ENCODE results near the gene PERCC1. TPM values are rescaled to one million over a fixed set of nuclear protein-coding genes. Genes with fewer than 3 reads are reported as not detected.

PERCC1 gene
- total and polyA plus RNA-seq, 9 of the 15 experiments (the other 6 are each of a cell fraction or from before 2014, with no cell fraction given): not detected

DNA sequence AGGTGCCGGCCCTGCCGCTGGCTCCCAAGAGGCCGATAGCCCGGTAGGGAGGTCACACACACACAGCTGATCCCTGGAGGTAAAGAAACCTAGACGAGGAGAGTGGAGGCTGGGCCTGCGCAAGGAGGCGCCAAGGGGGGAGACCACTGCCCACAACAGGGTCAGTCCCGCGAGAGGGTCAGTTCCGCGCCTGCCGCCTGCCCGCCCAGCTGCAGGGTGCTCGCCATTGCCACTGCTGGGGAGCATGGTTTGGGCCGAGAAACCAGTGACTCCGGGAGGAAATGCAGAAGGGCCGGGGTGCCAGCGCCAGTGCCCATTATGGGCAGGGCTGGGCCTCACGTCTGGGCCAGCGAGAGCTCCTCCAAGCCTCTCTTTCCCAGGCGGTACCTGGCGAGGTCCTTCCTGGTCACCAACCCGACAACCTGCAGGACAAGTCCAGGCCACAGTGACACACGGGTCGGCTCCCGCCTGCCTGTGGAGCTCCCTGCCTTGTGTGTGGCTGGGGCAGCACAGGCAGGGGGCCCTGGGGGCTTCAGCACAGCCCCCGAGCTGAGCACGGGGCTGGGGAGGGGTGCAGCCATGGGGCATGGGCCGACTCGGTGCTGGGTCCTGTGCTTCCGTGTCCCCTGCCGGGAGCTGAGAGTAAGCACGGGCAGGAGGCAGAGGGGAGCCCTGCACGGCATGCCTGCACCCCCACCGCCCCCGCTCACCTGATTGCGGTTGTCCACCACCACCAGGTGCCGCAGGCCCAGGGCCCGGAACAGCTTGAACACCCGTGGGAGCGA lies 15.6 kb downstream of the PERCC1 start:
- WGBS (ENCODE audit: insufficient coverage, low coverage, missing lambda C conversion rate): 91% methylated on average over 29 of the region's 41 CpGs
- FAIRE-seq: no peak
- no peak for TF ChIP-seq EHMT2 (IDR thresholded peaks at IDR 0.05)
- TF ChIP-seq, protein P1, sequence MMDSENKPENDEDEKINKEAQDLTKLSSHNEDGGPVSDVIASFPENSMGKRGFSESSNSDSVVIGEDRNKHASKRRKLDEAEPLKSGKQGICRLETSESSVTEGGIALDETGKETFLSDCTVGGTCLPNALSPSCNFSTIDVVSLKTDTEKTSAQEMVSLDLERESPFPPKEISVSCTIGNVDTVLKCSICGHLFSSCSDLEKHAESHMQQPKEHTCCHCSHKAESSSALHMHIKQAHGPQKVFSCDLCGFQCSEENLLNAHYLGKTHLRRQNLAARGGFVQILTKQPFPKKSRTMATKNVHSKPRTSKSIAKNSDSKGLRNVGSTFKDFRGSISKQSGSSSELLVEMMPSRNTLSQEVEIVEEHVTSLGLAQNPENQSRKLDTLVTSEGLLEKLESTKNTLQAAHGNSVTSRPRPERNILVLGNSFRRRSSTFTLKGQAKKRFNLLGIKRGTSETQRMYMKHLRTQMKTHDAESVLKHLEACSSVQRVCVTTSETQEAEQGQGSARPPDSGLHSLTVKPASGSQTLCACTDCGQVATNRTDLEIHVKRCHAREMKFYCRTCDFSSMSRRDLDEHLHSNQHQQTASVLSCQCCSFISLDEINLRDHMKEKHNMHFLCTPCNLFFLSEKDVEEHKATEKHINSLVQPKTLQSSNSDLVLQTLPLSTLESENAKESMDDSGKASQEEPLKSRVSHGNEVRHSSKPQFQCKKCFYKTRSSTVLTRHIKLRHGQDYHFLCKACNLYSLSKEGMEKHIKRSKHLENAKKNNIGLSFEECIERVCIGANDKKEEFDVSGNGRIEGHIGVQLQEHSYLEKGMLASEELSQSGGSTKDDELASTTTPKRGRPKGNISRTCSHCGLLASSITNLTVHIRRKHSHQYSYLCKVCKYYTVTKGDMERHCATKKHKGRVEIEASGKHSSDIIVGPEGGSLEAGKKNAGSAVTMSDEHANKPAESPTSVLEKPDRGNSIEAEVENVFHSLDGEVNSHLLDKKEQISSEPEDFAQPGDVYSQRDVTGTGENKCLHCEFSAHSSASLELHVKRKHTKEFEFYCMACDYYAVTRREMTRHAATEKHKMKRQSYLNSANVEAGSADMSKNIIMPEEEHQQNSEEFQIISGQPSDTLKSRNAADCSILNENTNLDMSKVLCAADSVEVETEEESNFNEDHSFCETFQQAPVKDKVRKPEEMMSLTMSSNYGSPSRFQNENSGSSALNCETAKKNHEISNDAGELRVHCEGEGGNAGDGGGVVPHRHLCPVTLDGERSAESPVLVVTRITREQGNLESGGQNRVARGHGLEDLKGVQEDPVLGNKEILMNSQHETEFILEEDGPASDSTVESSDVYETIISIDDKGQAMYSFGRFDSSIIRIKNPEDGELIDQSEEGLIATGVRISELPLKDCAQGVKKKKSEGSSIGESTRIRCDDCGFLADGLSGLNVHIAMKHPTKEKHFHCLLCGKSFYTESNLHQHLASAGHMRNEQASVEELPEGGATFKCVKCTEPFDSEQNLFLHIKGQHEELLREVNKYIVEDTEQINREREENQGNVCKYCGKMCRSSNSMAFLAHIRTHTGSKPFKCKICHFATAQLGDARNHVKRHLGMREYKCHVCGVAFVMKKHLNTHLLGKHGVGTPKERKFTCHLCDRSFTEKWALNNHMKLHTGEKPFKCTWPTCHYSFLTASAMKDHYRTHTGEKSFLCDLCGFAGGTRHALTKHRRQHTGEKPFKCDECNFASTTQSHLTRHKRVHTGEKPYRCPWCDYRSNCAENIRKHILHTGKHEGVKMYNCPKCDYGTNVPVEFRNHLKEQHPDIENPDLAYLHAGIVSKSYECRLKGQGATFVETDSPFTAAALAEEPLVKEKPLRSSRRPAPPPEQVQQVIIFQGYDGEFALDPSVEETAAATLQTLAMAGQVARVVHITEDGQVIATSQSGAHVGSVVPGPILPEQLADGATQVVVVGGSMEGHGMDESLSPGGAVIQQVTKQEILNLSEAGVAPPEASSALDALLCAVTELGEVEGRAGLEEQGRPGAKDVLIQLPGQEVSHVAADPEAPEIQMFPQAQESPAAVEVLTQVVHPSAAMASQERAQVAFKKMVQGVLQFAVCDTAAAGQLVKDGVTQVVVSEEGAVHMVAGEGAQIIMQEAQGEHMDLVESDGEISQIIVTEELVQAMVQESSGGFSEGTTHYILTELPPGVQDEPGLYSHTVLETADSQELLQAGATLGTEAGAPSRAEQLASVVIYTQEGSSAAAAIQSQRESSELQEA (IDR thresholded peaks at IDR 0.05; ENCODE audit: low read depth): no peak
- TF ChIP-seq DDX20 (tag; IDR thresholded peaks at IDR 0.05; ENCODE audit: low read depth): no peak
- TF ChIP-seq, protein P2, sequence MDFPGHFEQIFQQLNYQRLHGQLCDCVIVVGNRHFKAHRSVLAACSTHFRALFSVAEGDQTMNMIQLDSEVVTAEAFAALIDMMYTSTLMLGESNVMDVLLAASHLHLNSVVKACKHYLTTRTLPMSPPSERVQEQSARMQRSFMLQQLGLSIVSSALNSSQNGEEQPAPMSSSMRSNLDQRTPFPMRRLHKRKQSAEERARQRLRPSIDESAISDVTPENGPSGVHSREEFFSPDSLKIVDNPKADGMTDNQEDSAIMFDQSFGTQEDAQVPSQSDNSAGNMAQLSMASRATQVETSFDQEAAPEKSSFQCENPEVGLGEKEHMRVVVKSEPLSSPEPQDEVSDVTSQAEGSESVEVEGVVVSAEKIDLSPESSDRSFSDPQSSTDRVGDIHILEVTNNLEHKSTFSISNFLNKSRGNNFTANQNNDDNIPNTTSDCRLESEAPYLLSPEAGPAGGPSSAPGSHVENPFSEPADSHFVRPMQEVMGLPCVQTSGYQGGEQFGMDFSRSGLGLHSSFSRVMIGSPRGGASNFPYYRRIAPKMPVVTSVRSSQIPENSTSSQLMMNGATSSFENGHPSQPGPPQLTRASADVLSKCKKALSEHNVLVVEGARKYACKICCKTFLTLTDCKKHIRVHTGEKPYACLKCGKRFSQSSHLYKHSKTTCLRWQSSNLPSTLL (IDR thresholded peaks at IDR 0.05): no peak
- no peak for TF ChIP-seq ZNF121 (CRISPR knock-in tag; conservative IDR thresholded peaks at IDR 0.05)
- no peak for TF ChIP-seq ZKSCAN8 (CRISPR knock-in tag; IDR thresholded peaks at IDR 0.05)
- TF ChIP-seq MCM5 (IDR thresholded peaks at IDR 0.05; ENCODE audit: low read depth): no peak
- TF ChIP-seq, protein P3, sequence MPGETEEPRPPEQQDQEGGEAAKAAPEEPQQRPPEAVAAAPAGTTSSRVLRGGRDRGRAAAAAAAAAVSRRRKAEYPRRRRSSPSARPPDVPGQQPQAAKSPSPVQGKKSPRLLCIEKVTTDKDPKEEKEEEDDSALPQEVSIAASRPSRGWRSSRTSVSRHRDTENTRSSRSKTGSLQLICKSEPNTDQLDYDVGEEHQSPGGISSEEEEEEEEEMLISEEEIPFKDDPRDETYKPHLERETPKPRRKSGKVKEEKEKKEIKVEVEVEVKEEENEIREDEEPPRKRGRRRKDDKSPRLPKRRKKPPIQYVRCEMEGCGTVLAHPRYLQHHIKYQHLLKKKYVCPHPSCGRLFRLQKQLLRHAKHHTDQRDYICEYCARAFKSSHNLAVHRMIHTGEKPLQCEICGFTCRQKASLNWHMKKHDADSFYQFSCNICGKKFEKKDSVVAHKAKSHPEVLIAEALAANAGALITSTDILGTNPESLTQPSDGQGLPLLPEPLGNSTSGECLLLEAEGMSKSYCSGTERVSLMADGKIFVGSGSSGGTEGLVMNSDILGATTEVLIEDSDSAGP (CRISPR knock-in tag; IDR thresholded peaks at IDR 0.05): no peak
- no peak for TF ChIP-seq FOXK2 (conservative IDR thresholded peaks at IDR 0.05 in 1 of 2, IDR thresholded peaks at IDR 0.05 in 1 of 2; ENCODE audit: low read depth in 2 of 2)
- TF ChIP-seq MCM7 (IDR thresholded peaks at IDR 0.05): no peak
- no peak for TF ChIP-seq LEF1 (IDR thresholded peaks at IDR 0.05)

More for the DNA sequence above, 15.6 kb downstream of the PERCC1 start:
- H3K79me2 ChIP-seq (ENCODE audit: control insufficient read depth, insufficient read depth, low read length): no peaks in the 10 kb centered on the region
- H3K36me3 ChIP-seq (ENCODE audit: control insufficient read depth, insufficient read depth, low read length): peaks cover 52% of the 10 kb centered on the region; the same call in 1 of the 3 replicates
- no peak for ATAC-seq
- POLR2A ChIA-PET: interaction anchor here (0.6 to 1.5 kb wide), 2 partner anchors 20 to 26 kb away, joined by 3 to 8 read pairs; partner anchors contain the start of gene UQCC4
- intact Hi-C loops (cut with micrococcal nuclease) (no loop called here), in situ Hi-C loops (cut with MboI) (no loop called here)
- H3K4me1 ChIP-seq (replicated peaks in 1 of 2; ENCODE audit: control insufficient read depth in 2 of 2, insufficient read depth in 2 of 2, low read length in 2 of 2): peaks cover 0 to 54% of the 10 kb centered on the region in 2 experiments; a peak in 2 of 5 replicates
- no peak overlapping the region for H3K4me2 ChIP-seq (ENCODE audit: insufficient read depth, low read length)
- no peak overlapping the region for H3K27ac ChIP-seq (ENCODE audit: extremely low read depth, low read depth, low read length)
- H3K9me1 ChIP-seq (ENCODE audit: control insufficient read depth, insufficient read depth, low read length): no peaks in the 10 kb centered on the region
- H3K9me3 ChIP-seq (replicated peaks; ENCODE audit: control insufficient read depth, insufficient read depth, low read depth, low read length): no peaks in the 10 kb centered on the region
- no TSS peak for BruUV-seq (replicated peaks)
- no peak overlapping the region; a peak in 1 of 4 replicates for H3K9ac ChIP-seq (ENCODE audit: insufficient read depth in 1 of 2, low read depth in 2 of 2, low read length in 2 of 2)
- H3K4me3 ChIP-seq: no peak overlapping the region
- no peaks in the 10 kb centered on the region for H4K20me1 ChIP-seq (replicated peaks; ENCODE audit: control insufficient read depth, insufficient read depth, low read length)
- DNase-seq (ENCODE audit: extremely low read depth in 1 of 4, low spot score in 3 of 4): no peak
- CTCF ChIA-PET (ENCODE audit: low intra/inter-chr PET ratio): no interaction called here
- no peaks in the 10 kb centered on the region for H3K27me3 ChIP-seq (ENCODE audit: control insufficient read depth in 2 of 2, insufficient read depth in 2 of 2, low read length in 2 of 2)
- no peak overlapping the region for H2AFZ ChIP-seq (ENCODE audit: low read depth, low read length)

All from K562 (cell line).